Fibroblast of pulmonary artery (primary cell): ENCODE results near the gene GUCD1.

Experiments
- DNase-seq: peaks from one replicate; pipeline ENCODE4 v3.0.0-alpha.2; 2010; ENCODE audit warnings: low read depth
- H3K4me3 ChIP-seq: replicated peaks from 2 replicates; pipeline ENCODE4 v1.5.1; 2011; ENCODE audit warnings: low read depth, mild to moderate bottlenecking, control low read depth, low read length, moderate library complexity
- TF ChIP-seq, protein P1 (sequence below): IDR thresholded peaks from 2 replicates; pipeline ENCODE4 v1.5.1; 2011; ENCODE audit warnings: mild to moderate bottlenecking, control low read depth, low read length, inconsistent platforms; ENCODE audit errors: missing control alignments

GUCD1 gene

DNA sequence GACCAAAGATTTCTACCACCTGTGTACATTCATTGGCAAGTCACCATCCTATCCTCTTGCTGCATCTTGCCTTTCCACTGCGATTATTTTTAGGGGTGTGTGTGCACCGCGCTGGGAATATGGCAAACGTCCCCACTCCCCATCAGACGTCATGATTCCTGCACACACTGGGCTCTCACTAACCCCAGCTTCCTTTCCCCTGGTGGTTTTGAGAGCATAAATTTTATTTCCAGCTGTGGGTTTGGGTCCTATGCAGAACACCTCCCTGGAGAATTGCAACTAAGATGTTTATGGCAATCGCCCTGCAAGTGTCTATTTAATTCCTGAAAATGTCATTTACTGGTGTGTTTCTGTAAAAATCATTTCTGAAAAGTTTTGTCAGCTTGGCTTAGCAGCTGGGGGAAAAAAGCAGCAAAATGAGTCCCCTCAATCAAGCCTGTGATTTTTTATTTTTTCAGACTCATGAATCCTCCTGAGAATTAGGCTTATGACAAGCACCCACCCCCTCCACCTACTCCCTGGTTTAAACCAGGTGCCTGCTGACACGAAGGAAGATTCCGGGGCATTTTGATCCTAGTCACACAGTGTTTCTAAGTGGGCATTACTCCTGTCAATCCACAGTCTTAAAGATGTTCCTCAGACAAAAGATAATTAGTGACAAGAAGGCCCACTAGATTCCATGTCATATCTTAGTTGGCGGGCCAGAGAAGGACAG lies 36.0 kb downstream of the GUCD1 start:
- no peak for DNase-seq
- TF ChIP-seq, protein P1, sequence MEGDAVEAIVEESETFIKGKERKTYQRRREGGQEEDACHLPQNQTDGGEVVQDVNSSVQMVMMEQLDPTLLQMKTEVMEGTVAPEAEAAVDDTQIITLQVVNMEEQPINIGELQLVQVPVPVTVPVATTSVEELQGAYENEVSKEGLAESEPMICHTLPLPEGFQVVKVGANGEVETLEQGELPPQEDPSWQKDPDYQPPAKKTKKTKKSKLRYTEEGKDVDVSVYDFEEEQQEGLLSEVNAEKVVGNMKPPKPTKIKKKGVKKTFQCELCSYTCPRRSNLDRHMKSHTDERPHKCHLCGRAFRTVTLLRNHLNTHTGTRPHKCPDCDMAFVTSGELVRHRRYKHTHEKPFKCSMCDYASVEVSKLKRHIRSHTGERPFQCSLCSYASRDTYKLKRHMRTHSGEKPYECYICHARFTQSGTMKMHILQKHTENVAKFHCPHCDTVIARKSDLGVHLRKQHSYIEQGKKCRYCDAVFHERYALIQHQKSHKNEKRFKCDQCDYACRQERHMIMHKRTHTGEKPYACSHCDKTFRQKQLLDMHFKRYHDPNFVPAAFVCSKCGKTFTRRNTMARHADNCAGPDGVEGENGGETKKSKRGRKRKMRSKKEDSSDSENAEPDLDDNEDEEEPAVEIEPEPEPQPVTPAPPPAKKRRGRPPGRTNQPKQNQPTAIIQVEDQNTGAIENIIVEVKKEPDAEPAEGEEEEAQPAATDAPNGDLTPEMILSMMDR = no peak
- no peak overlapping the region for H3K4me3 ChIP-seq

GRCh38 chr22:24518228-24518627 lies 36.7 kb downstream of the GUCD1 start:
- TF ChIP-seq, protein P1 = no peak
- no peak overlapping the region for H3K4me3 ChIP-seq
- no peak for DNase-seq

DNA sequence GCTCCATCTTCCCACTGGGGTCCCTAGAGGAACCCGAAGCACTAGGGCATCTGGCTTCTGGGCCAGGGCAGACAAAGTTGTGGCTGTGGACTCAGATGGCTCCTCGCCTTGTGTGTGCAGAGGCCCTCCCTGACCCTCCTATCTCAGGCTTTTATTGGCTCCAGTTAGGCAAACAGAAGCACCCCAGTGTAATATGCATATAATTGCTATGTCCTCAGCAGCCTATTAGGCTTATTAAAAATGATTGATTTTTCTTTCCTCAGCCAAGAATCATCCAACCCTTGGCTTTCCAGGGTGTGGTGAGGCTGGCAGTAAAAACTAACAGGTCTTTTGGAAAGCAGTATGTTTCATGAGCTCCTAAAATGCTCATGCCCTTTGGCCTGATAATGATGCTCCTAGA lies 37.5 kb downstream of the GUCD1 start:
- no peak overlapping the region for H3K4me3 ChIP-seq
- TF ChIP-seq, protein P1 = no peak
- DNase-seq = no peak

DNA sequence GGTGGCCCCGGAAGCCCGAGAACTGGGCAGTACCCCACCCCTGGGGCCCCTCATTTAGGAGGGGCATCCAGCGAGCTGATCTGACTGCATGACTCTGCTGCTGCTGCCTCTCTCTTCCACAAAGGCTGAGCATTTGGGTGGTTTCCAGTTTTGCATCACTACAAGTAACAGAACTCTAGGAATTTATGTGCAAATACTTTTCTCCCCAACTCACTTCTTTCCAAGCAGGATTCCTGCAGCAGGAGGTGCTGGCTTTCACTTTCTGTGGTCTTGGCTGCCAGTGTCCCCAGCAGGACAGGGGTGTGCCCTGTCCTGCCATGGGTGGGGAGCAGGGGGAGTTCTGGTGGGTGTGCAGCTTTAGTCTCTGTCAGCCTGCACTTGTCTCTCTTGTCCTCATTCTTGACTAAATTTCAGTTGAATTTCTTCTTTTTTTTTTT lies 38.6 kb downstream of the GUCD1 start:
- TF ChIP-seq, protein P1 = peak; percentile 18
- DNase-seq = peak; percentile 91
- H3K4me3 ChIP-seq = no peak overlapping the region

DNA sequence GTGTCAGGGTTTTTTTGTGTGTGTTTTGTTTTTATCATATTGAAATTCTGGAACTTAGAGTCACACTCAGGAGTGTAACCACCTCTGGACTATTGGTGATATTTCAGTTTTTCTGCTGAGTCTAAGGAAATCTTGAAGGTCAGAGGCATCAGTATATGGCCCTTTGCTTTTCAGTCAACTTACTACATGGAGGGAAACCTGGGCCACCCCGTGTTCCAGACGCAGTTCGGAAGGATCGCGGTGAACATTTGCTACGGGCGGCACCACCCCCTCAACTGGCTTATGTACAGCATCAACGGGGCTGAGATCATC lies 40.0 kb downstream of the GUCD1 start:
- no peak for DNase-seq
- TF ChIP-seq, protein P1 = no peak
- no peak overlapping the region for H3K4me3 ChIP-seq

- TF ChIP-seq, protein P1 = no peak
- DNase-seq = no peak
- no peak overlapping the region for H3K4me3 ChIP-seq
Measured at GRCh38 chr22:24514241-24515026, 40.5 kb downstream of the GUCD1 start.
